OCI-LY7 (cell line): ENCODE results near the gene NCBP1.

ENCODE experiments used
- EZH2phosphoT487 ChIP-seq: fragments of 200-600 bp; sonication (generic); IDR thresholded peaks from 2 replicates; pipeline ENCODE4 v1.6.1; 2018; ENCODE audit warnings: low read depth, borderline replicate concordance, mild to moderate bottlenecking, mixed run types, antibody characterized with exemption, low read length, moderate library complexity, mixed read lengths
- TF ChIP-seq, protein P1 (sequence below): fragments of 200-600 bp; sonication (generic); conservative IDR thresholded peaks from 2 replicates; pipeline ENCODE4 v1.5.1; 2014; ENCODE audit warnings: mild to moderate bottlenecking, antibody characterized with exemption, low read length, moderate library complexity, mixed read lengths

DNA sequence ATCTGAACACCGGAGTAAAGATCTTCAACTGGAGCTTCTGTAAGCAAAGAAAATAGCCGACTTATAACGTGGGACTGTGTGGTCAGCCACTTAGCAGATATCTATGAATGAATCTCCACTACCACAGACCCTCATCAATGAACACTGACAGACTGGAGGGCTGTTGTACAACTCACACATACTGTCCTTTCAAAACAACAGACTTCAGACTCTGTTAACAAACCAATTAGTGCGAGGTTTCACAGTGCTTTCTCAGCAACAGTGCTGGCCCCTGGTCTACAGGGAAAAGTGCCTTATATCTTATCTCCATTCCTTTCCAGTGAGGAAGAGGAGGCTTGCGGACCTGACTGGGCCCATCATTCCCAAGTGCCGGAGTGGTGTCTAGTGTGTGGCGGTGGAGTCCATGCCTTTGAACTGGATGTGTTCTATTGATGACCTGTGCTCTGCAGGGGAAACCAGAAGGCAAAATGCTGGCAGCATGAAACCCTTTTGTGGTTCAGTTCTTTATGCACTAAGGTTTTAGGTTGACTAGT, 34.2 kb upstream of the NCBP1 start:
- TF ChIP-seq, protein P1, sequence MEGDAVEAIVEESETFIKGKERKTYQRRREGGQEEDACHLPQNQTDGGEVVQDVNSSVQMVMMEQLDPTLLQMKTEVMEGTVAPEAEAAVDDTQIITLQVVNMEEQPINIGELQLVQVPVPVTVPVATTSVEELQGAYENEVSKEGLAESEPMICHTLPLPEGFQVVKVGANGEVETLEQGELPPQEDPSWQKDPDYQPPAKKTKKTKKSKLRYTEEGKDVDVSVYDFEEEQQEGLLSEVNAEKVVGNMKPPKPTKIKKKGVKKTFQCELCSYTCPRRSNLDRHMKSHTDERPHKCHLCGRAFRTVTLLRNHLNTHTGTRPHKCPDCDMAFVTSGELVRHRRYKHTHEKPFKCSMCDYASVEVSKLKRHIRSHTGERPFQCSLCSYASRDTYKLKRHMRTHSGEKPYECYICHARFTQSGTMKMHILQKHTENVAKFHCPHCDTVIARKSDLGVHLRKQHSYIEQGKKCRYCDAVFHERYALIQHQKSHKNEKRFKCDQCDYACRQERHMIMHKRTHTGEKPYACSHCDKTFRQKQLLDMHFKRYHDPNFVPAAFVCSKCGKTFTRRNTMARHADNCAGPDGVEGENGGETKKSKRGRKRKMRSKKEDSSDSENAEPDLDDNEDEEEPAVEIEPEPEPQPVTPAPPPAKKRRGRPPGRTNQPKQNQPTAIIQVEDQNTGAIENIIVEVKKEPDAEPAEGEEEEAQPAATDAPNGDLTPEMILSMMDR: no peak
- TF ChIP-seq EZH2phosphoT487: no peak
